ENCODE data around the gene KCNQ1. TPM values are rescaled to one million over a fixed set of nuclear protein-coding genes. Genes with fewer than 3 reads are reported as not detected.

The KCNQ1 gene
- total RNA-seq, 4 donors from 2014 or later = 0.89 to 2.2 (median 1.3) TPM

DNA sequence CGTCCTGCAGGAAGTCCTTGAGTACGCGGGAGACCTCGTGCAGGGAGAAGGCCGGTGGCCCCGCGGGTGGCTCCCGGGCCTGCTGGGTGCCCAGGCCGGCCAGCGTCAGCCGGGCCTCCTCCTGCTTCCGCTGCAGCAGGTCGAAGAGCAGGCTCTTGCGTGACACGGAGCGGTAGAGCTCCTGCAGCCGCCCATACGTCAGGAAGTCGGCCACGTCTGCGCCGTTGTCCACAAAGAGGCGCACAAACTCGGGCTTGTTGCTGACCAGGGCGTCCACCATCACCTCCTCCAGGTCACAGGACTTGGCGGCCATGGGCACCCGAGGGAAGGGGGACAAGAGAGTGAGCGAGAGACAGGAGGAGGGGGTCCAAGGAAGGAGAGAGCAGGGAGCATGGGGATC lies 29.6 kb upstream of the KCNQ1 start:
- 92% methylated on average over 21 of the region's 28 CpGs for WGBS

DNA sequence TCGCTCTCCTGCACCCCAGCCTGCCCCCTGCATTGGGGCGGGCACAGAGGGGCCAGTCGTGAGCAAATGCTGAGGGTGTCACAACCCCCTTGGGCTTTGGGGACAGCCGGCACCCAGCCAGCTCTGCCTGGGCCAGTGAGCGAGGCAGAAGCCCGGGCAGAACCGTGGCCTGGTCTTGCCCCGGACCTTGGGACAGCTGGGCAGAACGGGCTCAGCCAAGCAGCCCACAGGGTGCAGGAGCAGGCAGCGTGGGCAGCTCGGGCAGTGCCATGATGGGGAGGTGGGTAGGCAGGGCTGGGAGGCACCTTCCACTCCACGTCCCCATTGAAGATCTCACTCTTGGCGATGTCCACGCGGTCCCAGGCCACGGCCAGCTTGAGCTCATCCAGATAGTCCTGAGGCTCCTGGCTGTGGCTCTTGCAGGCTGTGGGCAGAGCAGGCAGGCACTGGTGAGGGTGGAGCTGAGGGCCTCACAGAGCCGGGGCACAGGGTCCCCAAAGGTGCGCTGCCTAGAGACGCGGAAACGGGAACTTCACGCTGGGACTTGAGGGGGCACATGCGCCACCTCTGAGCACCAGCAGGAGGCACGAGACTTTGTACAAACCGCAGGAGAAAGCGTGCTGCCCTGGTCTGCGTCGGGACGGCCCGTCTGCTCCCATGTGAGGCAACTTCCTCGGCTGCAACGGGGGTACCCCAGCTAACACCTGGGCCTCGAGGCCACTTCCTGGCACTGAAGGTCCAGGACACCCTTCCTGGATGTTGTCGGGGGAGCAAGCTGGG lies 29.0 kb upstream of the KCNQ1 start:
- no peak for TF ChIP-seq POLR2AphosphoS5 (IDR thresholded peaks at IDR 0.05)
- TF ChIP-seq POLR2A (IDR thresholded peaks at IDR 0.05) = no peak
- TF ChIP-seq, protein P1, sequence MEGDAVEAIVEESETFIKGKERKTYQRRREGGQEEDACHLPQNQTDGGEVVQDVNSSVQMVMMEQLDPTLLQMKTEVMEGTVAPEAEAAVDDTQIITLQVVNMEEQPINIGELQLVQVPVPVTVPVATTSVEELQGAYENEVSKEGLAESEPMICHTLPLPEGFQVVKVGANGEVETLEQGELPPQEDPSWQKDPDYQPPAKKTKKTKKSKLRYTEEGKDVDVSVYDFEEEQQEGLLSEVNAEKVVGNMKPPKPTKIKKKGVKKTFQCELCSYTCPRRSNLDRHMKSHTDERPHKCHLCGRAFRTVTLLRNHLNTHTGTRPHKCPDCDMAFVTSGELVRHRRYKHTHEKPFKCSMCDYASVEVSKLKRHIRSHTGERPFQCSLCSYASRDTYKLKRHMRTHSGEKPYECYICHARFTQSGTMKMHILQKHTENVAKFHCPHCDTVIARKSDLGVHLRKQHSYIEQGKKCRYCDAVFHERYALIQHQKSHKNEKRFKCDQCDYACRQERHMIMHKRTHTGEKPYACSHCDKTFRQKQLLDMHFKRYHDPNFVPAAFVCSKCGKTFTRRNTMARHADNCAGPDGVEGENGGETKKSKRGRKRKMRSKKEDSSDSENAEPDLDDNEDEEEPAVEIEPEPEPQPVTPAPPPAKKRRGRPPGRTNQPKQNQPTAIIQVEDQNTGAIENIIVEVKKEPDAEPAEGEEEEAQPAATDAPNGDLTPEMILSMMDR (IDR thresholded peaks at IDR 0.05) = no peak
- TF ChIP-seq EP300 (IDR thresholded peaks at IDR 0.05) = no peak
- Histone ChIP-seq H3K4me3 (no peak overlapping the region), H3K27me3 (no peaks in the 10 kb centered on the region), H3K36me3 (no peaks in the 10 kb centered on the region), H3K4me1 (peaks cover 7% of the 10 kb centered on the region), H3K9me3 (no peaks in the 10 kb centered on the region), H3K27ac (no peak overlapping the region)
- DNase-seq (ENCODE audit: low spot score in 2 of 2) = no peak
- 81% methylated on average over 19 of the region's 34 CpGs for WGBS

More for the DNA sequence above, 29.6 kb upstream of the KCNQ1 start:
- Histone ChIP-seq H3K27ac (no peak overlapping the region), H3K36me3 (no peaks in the 10 kb centered on the region), H3K27me3 (no peaks in the 10 kb centered on the region), H3K4me1 (peaks cover 6% of the 10 kb centered on the region), H3K9me3 (no peaks in the 10 kb centered on the region), H3K4me3 (no peak overlapping the region)
- TF ChIP-seq, protein P1 (IDR thresholded peaks at IDR 0.05) = no peak
- no peak for DNase-seq (ENCODE audit: low spot score in 2 of 2)

DNA sequence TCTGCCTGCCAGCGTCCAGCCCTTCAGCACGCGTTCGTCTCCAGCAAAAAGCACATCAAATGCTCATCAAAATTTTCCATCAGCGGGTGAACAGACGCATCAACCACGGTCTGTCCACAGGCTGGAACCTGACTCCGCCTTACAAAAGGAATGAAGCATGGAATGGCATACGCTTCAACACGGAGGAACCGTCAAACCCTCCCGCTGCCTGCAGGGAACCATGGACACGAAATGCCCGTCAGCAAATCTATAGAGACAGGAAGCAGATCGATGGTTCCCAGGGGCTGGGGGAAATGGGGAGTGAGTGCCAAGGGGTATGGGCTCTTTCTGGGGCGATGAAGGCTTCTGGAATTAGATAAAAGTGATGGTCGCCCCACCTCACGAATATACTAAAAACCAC lies 28.0 kb upstream of the KCNQ1 start:
- H3K27ac ChIP-seq = no peak overlapping the region
- DNase-seq (ENCODE audit: low spot score in 2 of 2) = no peak
- H3K4me1 ChIP-seq = peaks cover 9% of the 10 kb centered on the region
- peaks cover 5% of the 10 kb centered on the region for H3K27me3 ChIP-seq
- TF ChIP-seq POLR2AphosphoS5 (IDR thresholded peaks at IDR 0.05) (no peak), EP300 (IDR thresholded peaks at IDR 0.05) (no peak), POLR2A (IDR thresholded peaks at IDR 0.05) (no peak)
- TF ChIP-seq, protein P1 (IDR thresholded peaks at IDR 0.05) = no peak
- WGBS = 50% methylated on average over 18 of the region's 18 CpGs
- no peak overlapping the region for H3K4me3 ChIP-seq
- H3K36me3 ChIP-seq = no peaks in the 10 kb centered on the region
- no peaks in the 10 kb centered on the region for H3K9me3 ChIP-seq

DNA sequence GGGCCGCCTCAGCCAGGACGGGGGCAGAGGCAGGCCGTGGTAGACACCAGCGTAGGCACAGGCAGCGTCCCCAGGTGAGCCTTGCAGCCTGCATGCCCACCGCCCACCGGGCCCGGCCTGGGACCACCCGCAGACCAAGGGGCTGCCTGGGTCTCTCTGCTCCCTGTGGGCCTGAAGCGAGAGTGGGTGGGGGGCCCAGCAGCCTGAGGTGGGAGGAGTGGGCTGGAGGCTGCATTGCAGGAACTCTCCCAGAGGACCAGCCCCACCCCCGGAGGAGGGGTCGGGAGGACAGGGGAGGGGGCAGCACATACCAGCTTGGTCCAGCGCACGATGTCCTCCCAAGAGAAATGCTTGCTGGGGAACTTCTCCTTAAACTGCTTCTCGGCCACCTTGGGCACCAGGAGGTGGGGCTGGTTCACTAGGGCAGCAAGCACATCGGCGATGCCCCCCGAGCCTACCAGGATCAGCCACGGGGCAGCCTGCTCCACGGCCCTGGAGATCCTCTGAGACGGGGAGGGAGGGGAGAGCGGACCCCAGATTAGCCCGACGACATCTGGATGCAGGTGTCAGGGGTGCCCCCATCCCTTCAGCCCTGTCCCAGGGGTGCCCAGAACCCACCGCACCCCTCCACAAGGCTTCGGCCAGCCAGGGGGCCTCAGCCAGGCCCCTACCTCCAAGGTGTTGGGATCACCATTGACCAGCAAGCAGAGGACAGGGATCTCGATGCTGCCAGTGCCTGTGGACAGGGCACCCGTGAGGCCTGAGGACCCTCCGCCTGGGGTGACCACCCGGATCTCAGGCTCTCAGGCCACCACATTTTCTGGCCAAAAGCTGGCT lies 26.7 kb upstream of the KCNQ1 start:
- Histone ChIP-seq H3K27me3 (peaks cover 9% of the 10 kb centered on the region), H3K27ac (no peak overlapping the region), H3K4me1 (peaks cover 9% of the 10 kb centered on the region), H3K4me3 (no peak overlapping the region), H3K9me3 (no peaks in the 10 kb centered on the region), H3K36me3 (no peaks in the 10 kb centered on the region)
- TF ChIP-seq POLR2A (IDR thresholded peaks at IDR 0.05) (no peak), EP300 (IDR thresholded peaks at IDR 0.05) (no peak), POLR2AphosphoS5 (IDR thresholded peaks at IDR 0.05) (no peak)
- TF ChIP-seq, protein P1 (IDR thresholded peaks at IDR 0.05) = no peak
- no peak for DNase-seq (ENCODE audit: low spot score in 2 of 2)
- 89% methylated on average over 3 of the region's 30 CpGs for WGBS

DNA sequence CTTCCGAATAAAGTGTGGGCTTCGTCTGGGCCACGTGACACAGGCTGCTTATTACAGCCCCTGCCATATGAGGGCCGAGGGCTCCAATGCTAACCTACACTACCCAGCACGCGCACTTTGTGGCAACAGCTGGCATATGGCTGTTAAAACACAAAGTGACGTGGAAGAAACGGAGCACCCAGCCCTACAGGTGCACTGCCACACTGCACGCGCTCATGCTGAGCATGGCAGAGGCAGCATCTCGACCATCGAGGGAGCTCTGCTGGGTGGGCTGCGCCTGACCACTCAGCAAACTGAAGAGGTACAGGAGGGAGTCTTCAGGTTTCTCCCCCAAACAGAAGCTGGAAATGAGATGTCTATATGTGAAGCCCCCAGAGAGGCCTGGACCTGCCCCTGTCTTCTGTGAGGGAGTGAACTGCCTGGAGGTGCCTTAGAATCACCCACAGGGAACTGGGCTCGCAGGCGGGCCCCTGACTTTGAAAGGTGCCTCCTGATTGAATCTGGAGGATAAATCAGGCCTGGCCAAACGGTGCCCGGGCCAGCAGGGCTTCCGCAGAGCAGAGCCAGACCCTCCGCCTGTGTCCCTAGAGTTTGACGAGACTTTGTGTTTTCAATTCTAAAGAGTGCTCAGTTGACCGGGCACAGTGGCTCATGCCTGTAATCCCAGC lies 26.0 kb upstream of the KCNQ1 start:
- peaks cover 9% of the 10 kb centered on the region for H3K4me1 ChIP-seq
- H3K36me3 ChIP-seq = no peaks in the 10 kb centered on the region
- no peak for DNase-seq (ENCODE audit: low spot score in 2 of 2)
- no peaks in the 10 kb centered on the region for H3K9me3 ChIP-seq
- TF ChIP-seq, protein P1 (IDR thresholded peaks at IDR 0.05) = no peak
- TF ChIP-seq POLR2A (IDR thresholded peaks at IDR 0.05) (no peak), EP300 (IDR thresholded peaks at IDR 0.05) (no peak), POLR2AphosphoS5 (IDR thresholded peaks at IDR 0.05) (no peak)
- peaks cover 9% of the 10 kb centered on the region for H3K27me3 ChIP-seq
- H3K4me3 ChIP-seq = no peak overlapping the region
- no peak overlapping the region for H3K27ac ChIP-seq
- 90% methylated on average over 13 of the region's 21 CpGs for WGBS
